ENCODE data around the gene CD300LF. TPM values are rescaled to one million over a fixed set of nuclear protein-coding genes. Genes with fewer than 3 reads are reported as not detected.

Gene CD300LF
- total RNA-seq, 1 donor, result not detected

GRCh38 chr17:74671031-74671771, 41.5 kb downstream of the CD300LF start:
- H3K4me2 ChIP-seq (ENCODE audit: insufficient read depth, low read length), result no peak overlapping the region
- no peak overlapping the region for H3K4me3 ChIP-seq (ENCODE audit: insufficient read depth, low read length)
- H3K27me3 ChIP-seq (ENCODE audit: insufficient read depth, low read length), result no peaks in the 10 kb centered on the region
- no peaks in the 10 kb centered on the region for H3K9me3 ChIP-seq (ENCODE audit: low read depth, low read length)
- H4K20me1 ChIP-seq (ENCODE audit: insufficient read depth, low read length), result no peaks in the 10 kb centered on the region
- H3K79me2 ChIP-seq (ENCODE audit: insufficient read depth, low read length), result no peaks in the 10 kb centered on the region
- H2AFZ ChIP-seq (ENCODE audit: low read length), result no peak overlapping the region
- TF ChIP-seq, protein P1, sequence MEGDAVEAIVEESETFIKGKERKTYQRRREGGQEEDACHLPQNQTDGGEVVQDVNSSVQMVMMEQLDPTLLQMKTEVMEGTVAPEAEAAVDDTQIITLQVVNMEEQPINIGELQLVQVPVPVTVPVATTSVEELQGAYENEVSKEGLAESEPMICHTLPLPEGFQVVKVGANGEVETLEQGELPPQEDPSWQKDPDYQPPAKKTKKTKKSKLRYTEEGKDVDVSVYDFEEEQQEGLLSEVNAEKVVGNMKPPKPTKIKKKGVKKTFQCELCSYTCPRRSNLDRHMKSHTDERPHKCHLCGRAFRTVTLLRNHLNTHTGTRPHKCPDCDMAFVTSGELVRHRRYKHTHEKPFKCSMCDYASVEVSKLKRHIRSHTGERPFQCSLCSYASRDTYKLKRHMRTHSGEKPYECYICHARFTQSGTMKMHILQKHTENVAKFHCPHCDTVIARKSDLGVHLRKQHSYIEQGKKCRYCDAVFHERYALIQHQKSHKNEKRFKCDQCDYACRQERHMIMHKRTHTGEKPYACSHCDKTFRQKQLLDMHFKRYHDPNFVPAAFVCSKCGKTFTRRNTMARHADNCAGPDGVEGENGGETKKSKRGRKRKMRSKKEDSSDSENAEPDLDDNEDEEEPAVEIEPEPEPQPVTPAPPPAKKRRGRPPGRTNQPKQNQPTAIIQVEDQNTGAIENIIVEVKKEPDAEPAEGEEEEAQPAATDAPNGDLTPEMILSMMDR (IDR thresholded peaks at IDR 0.05; ENCODE audit: extremely low read depth, low read depth, low read length), result no peak
- DNase-seq (ENCODE audit: insufficient read length, low spot score, missing footprints), result peak; percentile 93
- H3K36me3 ChIP-seq (ENCODE audit: insufficient read depth, low read length), result no peaks in the 10 kb centered on the region
- H3K4me1 ChIP-seq (ENCODE audit: insufficient read depth, low read length), result no peaks in the 10 kb centered on the region
- no peak overlapping the region for H3K27ac ChIP-seq (ENCODE audit: low read depth, low read length)

GRCh38 chr17:74670329-74670728, 42.4 kb downstream of the CD300LF start:
- no peaks in the 10 kb centered on the region for H3K36me3 ChIP-seq (ENCODE audit: insufficient read depth, low read length)
- no peak overlapping the region for H2AFZ ChIP-seq (ENCODE audit: low read length)
- no peak overlapping the region for H3K4me2 ChIP-seq (ENCODE audit: insufficient read depth, low read length)
- H4K20me1 ChIP-seq (ENCODE audit: insufficient read depth, low read length), result no peaks in the 10 kb centered on the region
- no peaks in the 10 kb centered on the region for H3K4me1 ChIP-seq (ENCODE audit: insufficient read depth, low read length)
- H3K27me3 ChIP-seq (ENCODE audit: insufficient read depth, low read length), result no peaks in the 10 kb centered on the region
- H3K79me2 ChIP-seq (ENCODE audit: insufficient read depth, low read length), result no peaks in the 10 kb centered on the region
- H3K9me3 ChIP-seq (ENCODE audit: low read depth, low read length), result no peaks in the 10 kb centered on the region
- TF ChIP-seq, protein P1 (IDR thresholded peaks at IDR 0.05; ENCODE audit: extremely low read depth, low read depth, low read length), result no peak
- H3K4me3 ChIP-seq (ENCODE audit: insufficient read depth, low read length), result no peak overlapping the region
- H3K27ac ChIP-seq (ENCODE audit: low read depth, low read length), result no peak overlapping the region
- DNase-seq (ENCODE audit: insufficient read length, low spot score, missing footprints), result no peak

GRCh38 chr17:74663561-74663960, 49.2 kb downstream of the CD300LF start:
- Histone ChIP-seq H3K4me2 (ENCODE audit: insufficient read depth, low read length) (no peak overlapping the region), H3K4me1 (ENCODE audit: insufficient read depth, low read length) (no peaks in the 10 kb centered on the region), H2AFZ (ENCODE audit: low read length) (no peak overlapping the region), H3K27me3 (ENCODE audit: insufficient read depth, low read length) (peaks cover 3% of the 10 kb centered on the region), H3K79me2 (ENCODE audit: insufficient read depth, low read length) (no peaks in the 10 kb centered on the region), H4K20me1 (ENCODE audit: insufficient read depth, low read length) (no peaks in the 10 kb centered on the region), H3K4me3 (ENCODE audit: insufficient read depth, low read length) (no peak overlapping the region), H3K36me3 (ENCODE audit: insufficient read depth, low read length) (no peaks in the 10 kb centered on the region), H3K27ac (ENCODE audit: low read depth, low read length) (no peak overlapping the region), H3K9me3 (ENCODE audit: low read depth, low read length) (no peaks in the 10 kb centered on the region)
- no peak for DNase-seq (ENCODE audit: insufficient read length, low spot score, missing footprints)
- TF ChIP-seq, protein P1 (IDR thresholded peaks at IDR 0.05; ENCODE audit: extremely low read depth, low read depth, low read length), result no peak

DNA sequence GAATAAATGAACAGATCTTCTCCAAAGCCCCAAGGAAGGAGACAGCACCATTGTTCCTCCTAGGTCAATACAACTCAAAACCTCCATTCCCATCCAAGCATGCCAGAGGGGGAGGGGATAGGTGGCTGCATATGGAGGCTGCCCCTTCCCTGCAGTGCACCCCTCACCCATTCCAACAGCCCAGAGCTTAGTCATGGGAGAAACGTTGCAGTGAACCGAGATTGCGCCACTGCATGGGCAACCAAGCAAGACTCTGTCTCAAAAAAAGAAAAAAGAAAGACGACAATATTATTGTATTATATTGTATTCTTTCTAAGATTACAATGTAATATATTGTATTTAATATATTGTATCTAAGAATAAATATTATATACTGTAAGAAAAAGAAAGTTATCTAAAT, 52.8 kb downstream of the CD300LF start:
- no peaks in the 10 kb centered on the region for H3K79me2 ChIP-seq (ENCODE audit: insufficient read depth, low read length)
- H2AFZ ChIP-seq (ENCODE audit: low read length), result no peak overlapping the region
- no peak overlapping the region for H3K4me2 ChIP-seq (ENCODE audit: insufficient read depth, low read length)
- no peaks in the 10 kb centered on the region for H3K9me3 ChIP-seq (ENCODE audit: low read depth, low read length)
- peaks cover 7% of the 10 kb centered on the region for H3K27me3 ChIP-seq (ENCODE audit: insufficient read depth, low read length)
- no peak overlapping the region for H3K4me3 ChIP-seq (ENCODE audit: insufficient read depth, low read length)
- no peak for DNase-seq (ENCODE audit: insufficient read length, low spot score, missing footprints)
- H4K20me1 ChIP-seq (ENCODE audit: insufficient read depth, low read length), result no peaks in the 10 kb centered on the region
- no peaks in the 10 kb centered on the region for H3K36me3 ChIP-seq (ENCODE audit: insufficient read depth, low read length)
- TF ChIP-seq, protein P1 (IDR thresholded peaks at IDR 0.05; ENCODE audit: extremely low read depth, low read depth, low read length), result no peak
- no peak overlapping the region for H3K27ac ChIP-seq (ENCODE audit: low read depth, low read length)
- H3K4me1 ChIP-seq (ENCODE audit: insufficient read depth, low read length), result no peaks in the 10 kb centered on the region
